GM19328 (cell line): ENCODE data around the gene KCNQ1.

Experiments used
- ATAC-seq: cut with Tn5 transposase; IDR thresholded peaks from one replicate; pipeline ENCODE4 v1.9.1; 2021; ENCODE audit warnings: mild to moderate bottlenecking, moderate library complexity; ENCODE audit not compliant: unreplicated experiment

Gene KCNQ1

GRCh38 chr11:2661173-2662023 lies 216.6 kb downstream of the KCNQ1 start:
- ATAC-seq: no peak

GRCh38 chr11:2662024-2662312 lies 217.2 kb downstream of the KCNQ1 start:
- no peak for ATAC-seq

- no peak for ATAC-seq
Observed at GRCh38 chr11:2662430-2663299, 217.9 kb downstream of the KCNQ1 start.

- no peak for ATAC-seq
Observed at GRCh38 chr11:2663506-2663905, 218.7 kb downstream of the KCNQ1 start.

GRCh38 chr11:2663915-2664314 lies 219.1 kb downstream of the KCNQ1 start:
- ATAC-seq: no peak

GRCh38 chr11:2664376-2664775 lies 219.6 kb downstream of the KCNQ1 start:
- ATAC-seq: no peak

- no peak for ATAC-seq
Observed at GRCh38 chr11:2664791-2665525, 220.2 kb downstream of the KCNQ1 start.

- ATAC-seq: no peak
Observed at GRCh38 chr11:2665526-2666400, 221.0 kb downstream of the KCNQ1 start.

- ATAC-seq: no peak
Observed at GRCh38 chr11:2666401-2666741, 221.6 kb downstream of the KCNQ1 start.

- no peak for ATAC-seq
Observed at GRCh38 chr11:2666828-2667570, 222.2 kb downstream of the KCNQ1 start.

GRCh38 chr11:2667940-2668339 lies 223.1 kb downstream of the KCNQ1 start:
- ATAC-seq: no peak

- ATAC-seq: no peak
Observed at GRCh38 chr11:2668876-2669275, 224.1 kb downstream of the KCNQ1 start.

- no peak for ATAC-seq
Observed at GRCh38 chr11:2669634-2670469, 225.0 kb downstream of the KCNQ1 start.

GRCh38 chr11:2670541-2671100 lies 225.8 kb downstream of the KCNQ1 start:
- ATAC-seq: no peak

GRCh38 chr11:2671748-2672147 lies 226.9 kb downstream of the KCNQ1 start:
- ATAC-seq: no peak

GRCh38 chr11:2672553-2673249 lies 227.9 kb downstream of the KCNQ1 start:
- no peak for ATAC-seq

- no peak for ATAC-seq
Observed at GRCh38 chr11:2673250-2673610, 228.4 kb downstream of the KCNQ1 start.

- ATAC-seq: no peak
Observed at GRCh38 chr11:2673871-2674471, 229.2 kb downstream of the KCNQ1 start.
